ENCODE measurements around the gene TVP23A.
"Not testable (repeated sequence)": the region's sequence is repeated elsewhere in the genome, so short reads cannot be mapped to it uniquely, and the experiment has no call there.

The TVP23A gene

GRCh38 chr16:10777356-10777755 lies 41.2 kb downstream of the TVP23A start:
- in situ Hi-C loops (cut with HindIII; ENCODE audit: low sequenced_read_pairs): no loop called here
- DNase-seq (ENCODE audit: low read depth): no peak
- no peak for TF ChIP-seq CTCF (IDR thresholded peaks at IDR 0.05; ENCODE audit: low read depth, low read length, missing control alignments)

DNA sequence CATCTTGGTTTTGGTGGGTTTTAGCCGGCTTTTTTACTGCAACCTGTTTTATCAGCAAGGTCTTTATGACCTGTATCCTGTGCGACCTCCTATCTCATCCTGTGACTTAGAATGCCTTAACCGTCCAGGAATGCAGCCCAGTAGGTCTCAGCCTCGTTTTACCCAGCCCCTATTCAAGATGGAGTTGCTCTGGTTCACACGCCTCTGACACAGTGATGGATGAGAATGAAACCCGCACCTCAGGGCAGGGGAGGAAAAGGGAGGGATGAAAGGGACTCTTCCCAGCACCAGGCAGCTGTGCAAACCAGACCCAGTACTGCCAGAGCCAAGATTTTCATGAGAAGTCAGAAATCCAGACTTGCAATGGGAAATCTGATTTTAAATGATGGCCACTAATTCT lies 41.7 kb downstream of the TVP23A start:
- DNase-seq (ENCODE audit: low read depth); in situ Hi-C loops (cut with HindIII; ENCODE audit: low sequenced_read_pairs): not testable (repeated sequence)

More at GRCh38 chr16:10777356-10777755, 41.2 kb downstream of the TVP23A start:
- H3K4me3 ChIP-seq (ENCODE audit: low read depth, low read length): no peak overlapping the region

DNA sequence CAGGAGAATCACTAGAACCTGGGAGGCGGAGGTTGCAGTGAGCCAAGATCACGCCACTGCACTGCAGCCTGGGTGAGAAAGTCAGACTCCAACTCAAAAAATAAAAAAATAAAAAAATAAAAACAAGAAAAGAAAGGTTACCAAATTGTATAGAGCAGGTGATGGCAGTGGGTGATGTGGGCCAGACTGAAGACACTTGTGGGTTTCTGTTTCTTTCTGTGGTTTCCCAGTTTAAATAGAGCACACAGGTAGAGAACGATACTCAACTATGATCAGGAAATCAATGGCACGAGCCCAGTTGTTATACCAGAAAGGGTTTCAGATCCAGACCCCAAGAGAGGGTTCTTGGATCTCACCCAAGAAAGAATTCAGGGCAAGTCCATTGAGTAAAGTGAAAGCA lies 42.3 kb downstream of the TVP23A start:
- no peak overlapping the region for H3K4me3 ChIP-seq (ENCODE audit: low read depth, low read length)
- in situ Hi-C loops (cut with HindIII; ENCODE audit: low sequenced_read_pairs): no loop called here
- TF ChIP-seq CTCF (IDR thresholded peaks at IDR 0.05; ENCODE audit: low read depth, low read length, missing control alignments): no peak
- no peak for DNase-seq (ENCODE audit: low read depth)

More for the DNA sequence above, 41.7 kb downstream of the TVP23A start:
- H3K4me3 ChIP-seq (ENCODE audit: low read depth, low read length): not testable (repeated sequence)

DNA sequence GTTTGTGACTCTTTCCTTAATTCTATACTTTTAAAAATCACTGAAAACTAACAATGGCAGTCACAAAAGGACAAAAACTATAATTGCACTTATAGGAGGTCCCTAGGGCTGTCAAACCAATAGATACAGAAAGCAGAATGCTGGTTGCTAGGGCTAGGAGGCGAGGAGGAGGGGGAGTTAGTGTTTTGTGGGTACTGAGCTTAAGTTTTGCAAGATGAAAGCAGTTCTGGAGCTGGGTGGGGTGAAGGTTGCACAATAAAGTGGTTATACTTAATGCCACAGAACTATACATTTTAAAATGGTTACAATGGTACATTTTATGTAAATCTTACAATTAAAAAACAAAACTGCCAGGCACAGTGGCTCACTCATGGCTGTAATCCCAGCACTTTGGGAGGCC lies 47.7 kb downstream of the TVP23A start:
- no peak for TF ChIP-seq CTCF (IDR thresholded peaks at IDR 0.05; ENCODE audit: low read depth, low read length, missing control alignments)
- in situ Hi-C loops (cut with HindIII; ENCODE audit: low sequenced_read_pairs): no loop called here
- DNase-seq (ENCODE audit: low read depth): no peak
- no peak overlapping the region for H3K4me3 ChIP-seq (ENCODE audit: low read depth, low read length)

- in situ Hi-C loops (cut with HindIII; ENCODE audit: low sequenced_read_pairs): no loop called here
- TF ChIP-seq CTCF (IDR thresholded peaks at IDR 0.05; ENCODE audit: low read depth, low read length, missing control alignments): no peak
- no peak overlapping the region for H3K4me3 ChIP-seq (ENCODE audit: low read depth, low read length)
- DNase-seq (ENCODE audit: low read depth): no peak
These were observed 49.2 kb downstream of the TVP23A start for GRCh38 chr16:10769381-10769780.

GRCh38 chr16:10767127-10767526 lies 51.5 kb downstream of the TVP23A start:
- in situ Hi-C loops (cut with HindIII; ENCODE audit: low sequenced_read_pairs): no loop called here
- TF ChIP-seq CTCF (IDR thresholded peaks at IDR 0.05; ENCODE audit: low read depth, low read length, missing control alignments): no peak
- no peak overlapping the region for H3K4me3 ChIP-seq (ENCODE audit: low read depth, low read length)
- DNase-seq (ENCODE audit: low read depth): no peak

DNA sequence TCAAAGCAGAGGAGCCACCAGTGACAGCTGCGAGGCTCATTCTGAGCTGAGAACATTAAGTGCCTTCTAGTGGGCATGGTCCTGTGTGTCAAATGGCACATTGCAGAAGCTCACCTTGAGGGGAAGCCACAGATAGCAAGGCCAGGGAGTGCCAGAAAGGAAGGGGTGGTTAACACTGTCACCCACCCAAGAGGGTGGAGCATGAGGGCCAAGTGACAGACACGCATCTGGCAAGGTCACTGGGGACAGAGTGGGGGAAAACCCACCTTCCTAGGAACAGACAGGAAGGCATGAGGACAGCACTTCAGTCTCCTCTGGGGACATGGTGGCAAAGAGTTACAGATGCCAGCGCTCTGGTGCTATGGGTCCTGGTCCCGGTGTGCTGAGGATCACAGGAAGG lies 52.8 kb downstream of the TVP23A start:
- in situ Hi-C loops (cut with HindIII; ENCODE audit: low sequenced_read_pairs): no loop called here
- no peak for TF ChIP-seq CTCF (IDR thresholded peaks at IDR 0.05; ENCODE audit: low read depth, low read length, missing control alignments)
- H3K4me3 ChIP-seq (ENCODE audit: low read depth, low read length): no peak overlapping the region
- no peak for DNase-seq (ENCODE audit: low read depth)
